ENCODE results near the gene MERTK. TPM values are rescaled to one million over a fixed set of nuclear protein-coding genes. Genes with fewer than 3 reads are reported as not detected.

MERTK gene
- polyA plus RNA-seq, 1 experiment: 0.07 TPM

- H3K27me3 ChIP-seq (ENCODE audit: control insufficient read depth, insufficient read depth, low read length): no peaks in the 10 kb centered on the region
- POLR2A ChIA-PET: no interaction called here
- no peak overlapping the region for H3K4me3 ChIP-seq (ENCODE audit: low read depth, low read length)
- TF ChIP-seq, protein P1, sequence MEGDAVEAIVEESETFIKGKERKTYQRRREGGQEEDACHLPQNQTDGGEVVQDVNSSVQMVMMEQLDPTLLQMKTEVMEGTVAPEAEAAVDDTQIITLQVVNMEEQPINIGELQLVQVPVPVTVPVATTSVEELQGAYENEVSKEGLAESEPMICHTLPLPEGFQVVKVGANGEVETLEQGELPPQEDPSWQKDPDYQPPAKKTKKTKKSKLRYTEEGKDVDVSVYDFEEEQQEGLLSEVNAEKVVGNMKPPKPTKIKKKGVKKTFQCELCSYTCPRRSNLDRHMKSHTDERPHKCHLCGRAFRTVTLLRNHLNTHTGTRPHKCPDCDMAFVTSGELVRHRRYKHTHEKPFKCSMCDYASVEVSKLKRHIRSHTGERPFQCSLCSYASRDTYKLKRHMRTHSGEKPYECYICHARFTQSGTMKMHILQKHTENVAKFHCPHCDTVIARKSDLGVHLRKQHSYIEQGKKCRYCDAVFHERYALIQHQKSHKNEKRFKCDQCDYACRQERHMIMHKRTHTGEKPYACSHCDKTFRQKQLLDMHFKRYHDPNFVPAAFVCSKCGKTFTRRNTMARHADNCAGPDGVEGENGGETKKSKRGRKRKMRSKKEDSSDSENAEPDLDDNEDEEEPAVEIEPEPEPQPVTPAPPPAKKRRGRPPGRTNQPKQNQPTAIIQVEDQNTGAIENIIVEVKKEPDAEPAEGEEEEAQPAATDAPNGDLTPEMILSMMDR (IDR thresholded peaks at IDR 0.05; ENCODE audit: insufficient read depth, low read depth, low read length): no peak
- CTCF ChIA-PET: no interaction called here
- peaks cover 11% of the 10 kb centered on the region for H3K36me3 ChIP-seq (ENCODE audit: control insufficient read depth, insufficient read depth, low read length)
- DNase-seq (ENCODE audit: low read depth): no peak
These were observed 179.4 kb downstream of the MERTK start for GRCh38 chr2:112077814-112078213.

Small RNA genes lying within 50 kb of the gene (small RNA-seq; reads per million reads assigned to genes)
- gene RN7SL297P (ENCODE audit: insufficient read length, low read depth, low replicate concordance): not detected

Other genes starting within 250 kb of the MERTK start
- gene ANAPC1, start 14.4 kb upstream of the MERTK start, polyA plus RNA-seq (2011; rRNA removed): 20.3 and 28.2 TPM in 2 replicates
- 11.4 and 23.4 TPM in 2 replicates for gene TMEM87B, start 156.7 kb downstream of the MERTK start, polyA plus RNA-seq (2011; rRNA removed)
- 1.6 and 3.7 TPM in 2 replicates for gene FBLN7, start 239.8 kb downstream of the MERTK start, polyA plus RNA-seq (2011; rRNA removed)

Measured in BJ (cell line).